Cardiac fibroblast (primary cell): Measurements from ENCODE around the gene EZH1.

Experiments used
- DNase-seq, 2 donors: peaks; one replicate each; pipeline versions ENCODE4 v3.0.0 to v3.0.0-alpha.2; 2010; ENCODE audit warnings: low read depth in 2 of 2
- H3K4me3 ChIP-seq, 2 donors: replicated peaks in 1 of 2; 1 replicate in 1 of 2; 2 replicates in 1 of 2; pipeline ENCODE4 v1.5.1; 2011; ENCODE audit warnings: low read depth in 2 of 2, low read length in 2 of 2, mild to moderate bottlenecking in 2 of 2, moderate library complexity in 1 of 2
- TF ChIP-seq, protein P1 (sequence below): IDR thresholded peaks from one replicate; pipeline ENCODE4 v1.5.1; 2011; ENCODE audit warnings: low read depth, mild to moderate bottlenecking, low read length, inconsistent platforms

EZH1 gene

GRCh38 chr17:42698736-42699414 is 46.0 kb downstream of the EZH1 start:
- DNase-seq = peak; percentile 71 to 91
- H3K4me3 ChIP-seq = no peak overlapping the region
- TF ChIP-seq, protein P1, sequence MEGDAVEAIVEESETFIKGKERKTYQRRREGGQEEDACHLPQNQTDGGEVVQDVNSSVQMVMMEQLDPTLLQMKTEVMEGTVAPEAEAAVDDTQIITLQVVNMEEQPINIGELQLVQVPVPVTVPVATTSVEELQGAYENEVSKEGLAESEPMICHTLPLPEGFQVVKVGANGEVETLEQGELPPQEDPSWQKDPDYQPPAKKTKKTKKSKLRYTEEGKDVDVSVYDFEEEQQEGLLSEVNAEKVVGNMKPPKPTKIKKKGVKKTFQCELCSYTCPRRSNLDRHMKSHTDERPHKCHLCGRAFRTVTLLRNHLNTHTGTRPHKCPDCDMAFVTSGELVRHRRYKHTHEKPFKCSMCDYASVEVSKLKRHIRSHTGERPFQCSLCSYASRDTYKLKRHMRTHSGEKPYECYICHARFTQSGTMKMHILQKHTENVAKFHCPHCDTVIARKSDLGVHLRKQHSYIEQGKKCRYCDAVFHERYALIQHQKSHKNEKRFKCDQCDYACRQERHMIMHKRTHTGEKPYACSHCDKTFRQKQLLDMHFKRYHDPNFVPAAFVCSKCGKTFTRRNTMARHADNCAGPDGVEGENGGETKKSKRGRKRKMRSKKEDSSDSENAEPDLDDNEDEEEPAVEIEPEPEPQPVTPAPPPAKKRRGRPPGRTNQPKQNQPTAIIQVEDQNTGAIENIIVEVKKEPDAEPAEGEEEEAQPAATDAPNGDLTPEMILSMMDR = no peak

GRCh38 chr17:42697108-42697811 is 47.6 kb downstream of the EZH1 start:
- TF ChIP-seq, protein P1 = no peak
- no peak for DNase-seq
- no peak overlapping the region for H3K4me3 ChIP-seq

DNA sequence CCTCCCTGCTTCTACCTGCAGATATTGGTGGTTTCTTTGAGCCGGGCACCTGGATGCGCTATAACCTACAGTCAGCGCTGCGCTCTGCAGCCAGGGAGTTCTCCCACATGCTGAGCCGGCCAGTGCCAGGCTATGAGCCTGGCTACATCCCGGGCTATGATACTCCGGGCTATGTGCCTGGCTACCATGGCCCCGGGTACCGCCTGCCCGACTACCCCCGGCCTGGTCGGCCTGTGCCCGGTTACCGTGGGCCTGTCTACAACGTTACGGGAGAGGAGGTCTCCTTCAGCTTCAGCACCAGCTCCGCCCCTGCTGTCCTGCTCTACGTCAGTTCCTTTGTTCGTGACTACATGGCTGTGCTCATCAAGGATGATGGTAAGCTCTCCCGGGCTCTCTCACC is 49.3 kb downstream of the EZH1 start:
- H3K4me3 ChIP-seq = no peak overlapping the region
- TF ChIP-seq, protein P1 = no peak
- DNase-seq = no peak

DNA sequence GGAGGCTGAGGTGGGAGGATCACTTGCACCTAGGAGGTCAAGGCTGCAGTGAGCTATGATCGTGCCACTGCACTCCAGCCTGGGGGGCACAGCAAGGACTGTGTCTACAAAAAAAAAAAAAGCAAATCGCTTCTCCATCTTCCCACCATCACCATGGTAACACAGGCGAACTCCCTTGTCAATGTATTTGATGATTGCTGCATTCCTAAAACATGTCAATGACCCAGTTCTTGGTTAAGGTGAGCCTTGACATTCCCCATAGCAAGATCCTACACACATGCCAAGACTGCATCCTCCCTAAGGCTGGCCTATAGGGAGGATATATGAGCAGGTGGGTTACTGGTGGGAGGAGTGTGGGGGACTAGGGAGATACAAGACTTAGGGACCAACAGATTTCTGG is 50.3 kb downstream of the EZH1 start:
- TF ChIP-seq, protein P1 = no peak
- no peak for DNase-seq
- no peak overlapping the region for H3K4me3 ChIP-seq

DNA sequence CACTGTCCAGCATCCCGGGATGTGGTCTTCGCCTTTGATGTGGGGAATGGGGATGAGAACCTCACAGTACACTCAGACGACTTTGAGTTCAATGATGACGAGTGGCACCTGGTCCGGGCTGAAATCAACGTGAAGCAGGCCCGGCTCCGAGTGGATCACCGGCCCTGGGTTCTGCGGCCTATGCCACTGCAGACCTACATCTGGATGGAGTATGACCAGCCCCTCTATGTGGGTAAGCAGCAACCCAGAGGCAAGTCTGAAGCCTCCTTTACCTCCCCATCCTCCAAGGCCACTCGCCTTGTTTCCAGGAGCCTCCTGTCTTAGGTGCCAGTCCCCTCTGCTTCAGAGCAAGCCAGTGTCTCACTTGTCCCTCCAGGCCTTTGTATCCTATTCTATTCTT is 52.4 kb downstream of the EZH1 start:
- DNase-seq = no peak
- TF ChIP-seq, protein P1 = no peak
- no peak overlapping the region for H3K4me3 ChIP-seq

GRCh38 chr17:42691021-42691545 is 53.8 kb downstream of the EZH1 start:
- TF ChIP-seq, protein P1 = no peak
- H3K4me3 ChIP-seq = no peak overlapping the region
- DNase-seq = no peak
